HG03064 (cell line): Measurements from ENCODE around the gene MRPS10.
"Not testable (repeated sequence)": the region's sequence is repeated elsewhere in the genome, so short reads cannot be mapped to it uniquely, and the experiment has no call there.

Experiments
- ATAC-seq: cut with Tn5 transposase; IDR thresholded peaks from one replicate; pipeline ENCODE4 v1.9.1; 2021; ENCODE audit warnings: low read depth; ENCODE audit not compliant: unreplicated experiment

Gene MRPS10

DNA sequence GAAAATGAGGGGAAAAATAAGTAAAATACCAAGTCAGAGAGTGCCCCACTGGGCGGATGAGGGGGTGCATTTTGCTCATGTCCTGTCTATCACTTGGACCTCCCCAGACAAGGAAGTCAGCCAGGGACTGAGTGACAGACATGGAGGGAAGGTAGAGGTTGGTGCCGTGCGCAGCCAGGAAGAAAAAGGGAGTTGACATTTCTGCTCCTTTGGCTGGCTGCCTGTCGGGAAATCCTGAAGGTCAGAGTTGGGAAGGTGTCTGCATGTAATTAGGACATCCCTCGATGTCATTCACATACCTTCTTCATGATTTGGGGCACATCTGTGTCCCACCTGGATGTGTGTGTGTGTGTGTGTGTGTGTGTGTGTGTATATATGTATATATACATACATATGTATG is 35.6 kb downstream of the MRPS10 start:
- no peak for ATAC-seq

DNA sequence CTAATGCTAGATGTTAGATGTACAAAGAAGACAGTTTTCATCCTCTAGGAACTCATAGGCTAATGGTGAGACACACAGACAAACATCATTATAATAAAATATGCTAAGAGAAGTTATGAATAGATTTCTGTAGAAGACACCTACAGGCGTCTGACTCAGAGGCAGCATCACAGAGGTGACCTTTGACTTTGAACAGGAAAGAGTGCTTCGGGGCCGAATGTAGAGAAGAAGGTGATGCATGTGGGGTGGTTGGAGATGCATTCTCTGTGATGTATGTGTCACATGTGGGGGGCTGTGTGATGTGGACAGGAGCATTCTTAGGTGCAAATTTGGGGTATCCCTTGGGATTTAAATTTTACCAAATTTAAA is 37.7 kb downstream of the MRPS10 start:
- no peak for ATAC-seq

DNA sequence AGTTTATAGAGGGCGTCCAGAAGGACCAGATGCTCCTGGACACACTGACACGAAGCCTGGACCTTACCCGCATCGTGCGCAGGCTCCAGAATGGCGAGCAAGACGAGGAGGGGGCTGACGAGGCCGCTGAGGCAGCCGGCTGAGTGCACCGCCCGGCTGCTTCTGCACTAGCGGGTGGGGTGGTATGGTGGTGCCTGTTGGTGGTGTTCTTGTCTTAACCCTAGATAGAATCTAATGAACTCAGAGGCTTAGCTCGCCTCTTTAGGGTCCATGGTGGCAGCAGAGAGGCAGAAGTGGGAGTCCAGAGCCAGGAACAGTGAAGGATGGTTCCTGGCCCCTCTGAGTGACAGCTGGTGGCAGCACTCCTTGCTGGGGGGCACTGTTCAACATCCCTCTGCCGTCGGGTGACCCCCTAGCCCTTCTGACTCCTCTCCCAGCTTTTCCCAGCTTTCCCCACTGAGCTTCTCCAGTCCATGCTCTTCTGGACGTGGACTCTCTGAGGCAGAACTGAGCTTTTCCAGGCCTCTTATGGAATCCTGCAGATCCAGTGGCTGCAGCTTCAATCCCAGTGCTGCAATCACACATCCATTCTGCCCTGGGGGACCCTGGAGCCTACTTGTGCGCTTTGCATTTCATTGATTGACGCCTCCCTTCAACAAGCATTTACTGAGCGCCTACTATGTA is 38.3 kb downstream of the MRPS10 start:
- ATAC-seq = no peak

DNA sequence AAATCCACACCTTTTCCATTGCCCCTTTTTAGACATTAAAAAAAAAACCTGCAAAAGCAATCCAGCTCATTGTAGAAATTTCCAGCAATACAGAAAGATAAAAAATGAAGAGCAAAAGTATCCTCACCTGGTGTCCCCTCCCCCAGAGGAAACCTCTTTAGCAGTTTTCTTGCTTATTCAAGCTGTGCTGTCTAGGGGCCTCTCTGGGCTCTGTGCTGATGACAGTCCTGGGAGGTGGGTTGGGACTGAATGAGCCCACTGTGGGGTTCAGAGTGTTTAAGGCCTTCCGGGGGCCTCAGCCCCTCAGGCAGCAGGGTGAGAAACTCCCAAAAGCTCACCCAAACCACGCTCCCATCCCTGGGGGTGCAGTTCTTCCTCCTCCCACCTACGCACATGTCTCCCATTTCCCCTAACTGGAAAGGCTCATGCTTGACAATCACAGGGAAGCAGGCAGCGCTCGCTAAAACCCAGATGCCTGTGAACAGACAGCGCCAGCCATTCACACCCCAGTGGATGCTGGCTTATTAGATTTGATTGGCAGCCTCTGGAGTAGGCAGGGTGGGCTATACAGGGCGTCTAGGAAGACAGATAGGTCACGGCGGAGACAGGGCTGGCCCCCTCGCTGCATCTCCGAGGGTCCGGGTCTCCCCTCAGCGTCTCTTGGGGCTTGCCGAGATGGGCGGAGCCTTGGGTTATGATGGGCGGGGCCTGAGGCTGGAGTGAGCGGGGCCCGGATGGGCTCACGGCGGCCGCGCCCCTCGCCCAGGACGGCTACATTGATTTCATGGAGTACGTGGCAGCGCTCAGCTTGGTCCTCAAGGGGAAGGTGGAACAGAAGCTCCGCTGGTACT is 39.9 kb downstream of the MRPS10 start:
- no peak for ATAC-seq

DNA sequence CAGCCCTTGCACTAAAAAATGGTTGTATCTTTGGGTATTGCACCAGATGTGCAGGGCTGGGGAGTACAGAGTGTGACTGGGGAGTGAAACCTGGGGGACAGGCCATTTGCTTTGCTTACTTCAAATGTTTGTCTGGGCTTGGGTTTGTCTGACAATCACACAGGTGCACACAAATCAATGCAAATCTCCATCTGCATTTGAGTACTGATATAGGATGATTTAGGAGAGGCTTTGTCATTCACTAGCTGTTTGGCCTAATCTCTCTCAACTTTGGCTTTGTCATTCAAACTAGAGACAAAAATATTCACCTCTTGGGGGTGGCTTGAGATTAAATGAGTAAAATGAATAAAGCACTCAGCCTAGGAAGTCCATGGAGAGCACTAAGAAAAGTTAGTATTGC is 40.7 kb downstream of the MRPS10 start:
- ATAC-seq = no peak

DNA sequence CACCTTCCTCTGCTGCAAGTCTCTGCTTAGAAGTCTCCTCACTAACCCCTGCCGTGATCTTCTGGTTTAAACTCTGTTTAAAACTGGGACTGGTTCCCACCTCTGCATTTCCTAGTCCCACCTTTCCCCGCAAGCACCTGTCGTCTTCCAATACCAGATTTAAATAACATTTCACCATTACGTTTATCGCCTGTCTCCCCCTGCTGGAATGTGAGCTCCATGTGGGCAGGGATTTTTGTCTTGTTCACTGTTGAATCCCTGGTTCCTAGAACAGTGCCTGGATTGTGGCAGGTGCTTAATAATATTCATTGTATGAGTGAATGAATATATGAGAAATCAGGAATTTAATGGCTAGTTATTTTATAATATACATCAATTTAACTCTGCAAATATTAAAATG is 41.8 kb downstream of the MRPS10 start:
- no peak for ATAC-seq

DNA sequence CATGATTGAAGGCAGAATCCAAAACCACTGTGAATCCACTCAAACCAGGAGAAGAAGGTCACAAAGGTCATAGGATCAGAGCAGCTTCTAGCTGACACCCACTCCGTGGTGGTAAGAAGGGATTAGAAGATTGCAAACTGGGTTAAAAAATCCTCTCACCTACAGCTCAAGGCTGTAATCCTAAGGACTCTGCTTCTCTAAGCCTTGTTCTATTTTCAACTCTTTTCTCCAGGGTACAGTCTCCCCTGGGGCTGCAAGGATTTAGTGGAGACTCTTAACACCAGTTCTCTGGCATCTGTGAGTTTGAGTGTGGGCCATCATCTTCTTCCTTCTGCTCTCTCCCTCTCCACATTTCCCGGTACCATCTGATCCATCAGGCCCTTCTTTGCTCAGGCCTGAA is 44.6 kb downstream of the MRPS10 start, which contains the start of gene GUCA1A:
Gene GUCA1A (plus strand): TSS at position 264 of the 400 bp plus-strand sequence. CDS start 250 bp downstream, outside the sequence.
- ATAC-seq = no peak

DNA sequence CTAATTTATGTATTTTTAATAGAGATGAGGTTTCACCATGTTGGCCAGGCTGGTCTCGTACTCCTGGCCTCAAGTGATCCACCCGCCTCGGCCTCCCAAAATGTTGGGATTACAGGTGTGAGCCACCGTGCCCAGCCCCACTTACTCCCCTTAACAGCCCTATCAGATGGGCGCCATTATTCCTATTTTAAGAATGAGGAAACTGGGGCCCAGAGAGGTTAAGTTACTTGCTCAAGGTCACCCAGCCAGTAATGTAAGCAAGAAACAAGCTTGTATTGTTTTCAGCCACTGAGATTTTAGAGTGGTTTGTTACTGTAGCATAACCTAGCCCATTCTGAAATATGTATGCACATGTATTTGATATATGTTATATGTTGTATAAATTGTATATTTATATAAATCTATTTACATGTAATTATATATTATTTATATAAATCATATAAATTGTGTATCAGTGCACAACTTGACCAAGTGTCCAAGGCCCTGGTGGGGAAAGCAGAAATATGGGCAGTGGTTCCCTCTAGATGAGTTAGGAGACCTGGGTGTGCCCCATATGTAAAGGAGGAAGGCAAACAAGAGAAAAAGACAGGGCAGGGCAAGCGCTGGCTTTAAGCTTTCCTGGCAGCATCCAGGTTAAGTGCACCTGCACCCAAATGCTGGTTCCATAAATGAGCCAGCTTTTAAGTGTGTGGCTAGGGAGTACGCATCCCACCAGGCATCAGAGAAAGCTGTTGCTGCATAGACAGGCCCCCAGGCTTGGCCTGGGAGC is 45.7 kb downstream of the MRPS10 start:
- no peak for ATAC-seq

DNA sequence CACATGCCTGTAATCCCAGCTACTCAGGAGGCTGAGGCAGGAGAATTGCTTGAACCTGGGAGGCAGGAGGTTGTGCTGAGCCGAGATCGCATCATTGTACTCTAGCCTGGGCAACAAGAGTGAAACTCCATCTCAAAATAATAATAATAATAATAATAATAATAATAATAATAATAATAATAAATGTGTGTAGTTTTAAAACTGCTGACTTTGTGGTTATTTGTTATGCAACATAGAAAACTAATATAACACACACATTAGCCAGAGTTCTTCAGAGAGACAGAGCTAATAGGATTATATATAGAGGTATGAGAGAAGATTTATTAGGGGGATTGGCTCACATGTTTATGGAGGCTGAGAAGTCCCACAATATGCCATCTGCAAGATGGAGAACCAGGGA is 47.9 kb downstream of the MRPS10 start:
- not testable (repeated sequence) for ATAC-seq

DNA sequence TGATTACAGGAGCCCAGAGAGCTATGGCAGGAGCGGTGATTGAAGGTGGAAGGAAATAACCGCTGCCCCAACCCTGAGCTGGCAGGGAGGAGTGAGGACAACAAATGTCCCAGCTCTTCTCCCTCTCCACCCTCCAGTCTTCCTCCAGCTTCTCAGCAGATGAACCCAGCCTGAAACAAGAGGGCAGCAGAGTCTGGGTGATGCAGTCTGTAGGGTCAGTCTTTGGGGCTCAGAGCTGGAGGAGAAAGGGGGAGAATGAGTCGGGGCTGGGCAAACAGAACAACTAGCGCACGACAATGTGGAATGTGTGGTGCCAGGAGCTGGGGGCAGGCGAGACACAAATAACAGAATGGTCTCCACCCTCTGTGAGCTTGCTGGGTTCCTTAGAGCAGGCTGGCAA is 49.0 kb downstream of the MRPS10 start:
- no peak for ATAC-seq

DNA sequence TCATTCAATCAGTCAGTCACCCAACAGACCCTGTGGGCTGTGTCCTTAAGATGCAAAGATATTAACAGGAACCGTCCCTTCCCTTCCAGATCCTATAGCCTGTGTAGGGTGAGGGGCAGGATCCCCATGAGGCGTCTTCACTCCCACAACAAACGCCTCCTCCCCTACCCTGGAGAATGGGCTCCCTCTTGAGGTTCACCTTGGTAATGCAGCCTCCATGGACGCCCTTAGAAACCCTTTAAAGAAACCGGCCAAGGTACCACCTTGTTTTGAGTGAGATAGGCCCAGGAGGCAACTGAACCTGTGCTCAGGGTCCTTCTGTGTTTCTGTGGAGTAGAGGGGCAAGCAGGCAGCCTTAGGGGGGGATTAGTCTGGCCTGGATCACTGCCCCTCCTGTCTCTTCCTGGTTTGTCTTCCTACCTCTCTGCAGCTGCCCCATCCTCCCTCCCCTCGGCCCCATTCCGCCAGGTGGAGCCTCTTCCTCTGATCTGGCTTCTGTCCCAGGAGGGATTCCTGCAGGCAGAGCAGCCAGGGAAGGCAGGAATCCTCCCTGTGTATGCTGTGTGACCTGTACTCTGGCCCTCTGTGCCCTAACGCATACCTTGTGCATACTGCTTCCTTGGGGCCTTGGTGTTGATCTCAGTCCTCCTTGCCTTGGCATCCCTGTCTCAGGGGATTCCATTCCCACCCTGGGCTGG is 51.1 kb downstream of the MRPS10 start:
- ATAC-seq = no peak

DNA sequence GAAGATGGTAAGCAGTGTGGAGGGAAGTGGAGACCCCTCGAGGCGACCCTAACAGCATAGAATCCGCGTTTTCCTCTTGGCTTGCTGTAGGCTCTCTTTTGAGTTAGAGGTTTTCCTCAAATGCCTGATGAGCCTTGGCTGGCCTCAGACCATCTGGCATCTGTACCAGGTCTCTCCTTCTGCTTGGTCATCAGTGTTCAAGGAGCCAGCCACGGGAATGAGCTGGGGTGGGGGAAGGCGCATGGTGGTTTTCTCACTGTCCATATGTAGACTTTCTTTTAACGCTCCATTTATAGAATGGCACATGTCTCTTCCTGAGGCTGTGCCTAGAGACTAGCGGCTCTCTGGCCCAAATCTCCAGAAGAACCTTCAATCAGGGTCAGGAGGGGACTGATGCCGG is 52.6 kb downstream of the MRPS10 start:
- ATAC-seq = no peak

DNA sequence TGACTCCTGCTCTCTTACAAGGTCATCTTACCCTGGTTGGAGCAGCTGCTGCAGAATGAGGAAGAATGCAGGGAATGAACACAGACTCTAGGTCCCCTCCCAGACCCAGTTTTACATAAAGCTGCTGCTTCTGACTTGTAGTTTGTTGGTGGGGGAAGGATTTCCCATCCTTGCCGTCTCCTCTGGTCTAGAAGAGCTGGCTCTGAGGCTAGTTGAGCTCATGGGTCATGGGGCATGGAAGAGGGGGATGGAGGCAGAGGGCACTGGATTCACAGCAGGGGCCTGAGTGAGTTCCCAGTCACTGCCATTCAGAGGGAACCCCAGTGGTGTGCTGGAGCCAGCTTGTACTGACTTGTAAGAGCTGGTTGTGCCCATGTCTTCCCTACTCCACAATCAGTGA is 53.7 kb downstream of the MRPS10 start:
- ATAC-seq = no peak

DNA sequence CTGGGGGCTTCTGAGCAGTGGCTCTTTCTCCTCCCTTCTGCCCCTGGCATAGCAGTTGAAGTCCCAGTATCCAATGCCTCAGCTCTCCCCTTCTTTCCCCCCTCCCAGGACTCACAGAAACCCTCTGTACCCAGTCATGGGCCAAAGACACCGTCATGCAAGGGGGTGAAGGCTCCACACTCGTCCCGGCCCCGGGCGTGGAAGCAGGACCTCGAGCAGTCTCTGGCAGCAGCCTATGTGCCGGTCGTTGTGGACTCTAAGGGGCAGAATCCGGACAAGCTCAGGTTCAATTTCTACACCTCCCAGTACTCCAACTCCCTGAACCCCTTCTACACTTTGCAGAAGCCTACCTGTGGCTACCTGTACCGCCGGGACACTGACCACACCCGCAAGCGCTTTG is 54.8 kb downstream of the MRPS10 start:
- ATAC-seq = no peak

DNA sequence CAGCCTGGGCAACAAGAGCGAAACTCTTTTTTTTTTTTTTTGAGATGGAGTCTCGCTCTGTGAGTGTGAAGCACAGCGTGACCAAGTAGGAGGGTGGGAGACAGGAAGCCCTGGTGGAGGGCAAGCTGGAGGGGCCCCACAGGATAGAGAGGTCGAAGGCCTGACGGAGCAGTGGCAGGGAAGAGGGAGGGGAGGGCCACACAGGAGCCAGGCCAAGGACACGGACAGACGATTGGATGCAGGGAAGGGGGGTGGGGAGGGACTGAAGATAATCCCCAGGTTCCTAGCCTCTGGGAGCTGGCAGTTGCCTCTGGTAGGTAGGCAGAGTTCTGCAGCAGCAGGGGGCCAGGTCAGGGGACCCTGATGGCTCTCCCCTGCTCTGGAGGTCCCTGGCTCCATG is 55.3 kb downstream of the MRPS10 start:
- ATAC-seq = no peak

DNA sequence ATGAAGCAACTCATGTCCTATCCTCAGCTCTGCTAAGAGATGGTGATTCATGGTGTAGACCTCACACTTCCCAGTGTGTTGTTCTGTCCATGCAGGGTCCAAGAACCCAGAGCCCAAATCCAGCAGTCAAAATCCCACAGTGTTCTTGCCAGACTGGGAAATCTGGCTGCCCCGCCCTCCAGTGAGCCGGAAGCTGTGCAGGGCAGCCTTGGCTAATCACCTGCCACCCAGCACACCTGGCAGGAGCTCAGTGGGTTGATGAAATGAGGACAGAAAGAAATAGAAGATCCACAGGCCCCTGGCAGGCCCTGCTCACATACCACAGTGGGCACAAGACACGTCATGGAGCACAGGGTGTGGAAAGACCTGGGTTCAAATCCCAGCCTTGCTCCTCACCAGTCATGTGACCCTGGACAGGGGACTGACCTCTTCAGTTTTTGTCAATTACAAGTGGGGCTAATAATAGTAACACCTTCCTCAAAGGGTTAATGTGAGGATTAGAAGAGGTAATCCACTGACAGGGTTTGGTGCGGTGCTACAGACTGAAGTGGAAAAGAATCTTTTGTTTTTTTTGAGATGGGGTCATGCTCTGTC is 58.1 kb downstream of the MRPS10 start:
- ATAC-seq = no peak

DNA sequence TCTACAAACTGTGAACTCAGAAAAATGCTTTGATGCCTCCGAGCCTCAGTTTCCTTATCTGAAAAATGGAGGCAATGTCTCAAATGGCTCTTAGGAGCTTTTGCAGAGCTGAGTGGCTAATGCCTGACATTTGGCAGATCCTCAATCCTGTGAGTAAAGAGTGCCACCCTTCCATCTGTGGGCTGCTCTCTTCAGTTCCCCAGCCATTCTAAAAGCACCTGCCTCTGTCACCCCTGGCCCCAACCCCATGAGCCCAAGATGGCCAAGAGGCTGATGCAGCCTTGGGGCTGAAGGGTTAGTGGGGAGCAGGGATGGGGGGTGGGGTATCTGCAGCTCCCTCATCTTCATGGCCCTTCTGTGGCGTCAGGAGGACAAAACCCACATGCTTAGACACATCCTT is 59.0 kb downstream of the MRPS10 start:
- ATAC-seq = no peak

DNA sequence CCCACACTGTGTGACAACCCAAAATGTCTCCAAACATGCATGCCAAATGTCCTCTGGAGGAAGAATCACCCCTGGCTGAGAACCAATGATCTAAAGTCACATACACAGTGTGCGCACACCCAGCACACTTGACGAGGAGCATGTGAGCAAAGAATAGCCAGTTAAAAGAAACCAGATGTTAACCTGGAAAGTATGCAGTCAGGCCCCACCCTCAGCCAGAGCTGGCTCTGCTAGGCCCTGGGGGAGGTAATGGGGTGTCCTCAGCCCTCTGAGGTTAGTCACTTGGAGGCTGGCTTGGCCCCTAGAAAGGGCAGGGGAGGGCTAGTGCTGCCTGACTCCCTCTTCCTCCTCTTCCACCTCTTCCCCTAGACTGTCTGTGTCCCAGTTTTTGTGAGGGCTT is 59.6 kb downstream of the MRPS10 start:
- ATAC-seq = no peak
